ENCODE data around the gene TLR8. TPM values are rescaled to one million over a fixed set of nuclear protein-coding genes. Genes with fewer than 3 reads are reported as not detected.
A peak's percentile ranks its signal among the peaks of the same experiment; 100 is the strongest.

TLR8 gene
- total and polyA plus RNA-seq, 2 donors from 2014 or later = 3.1 TPM; not detected in 1

DNA sequence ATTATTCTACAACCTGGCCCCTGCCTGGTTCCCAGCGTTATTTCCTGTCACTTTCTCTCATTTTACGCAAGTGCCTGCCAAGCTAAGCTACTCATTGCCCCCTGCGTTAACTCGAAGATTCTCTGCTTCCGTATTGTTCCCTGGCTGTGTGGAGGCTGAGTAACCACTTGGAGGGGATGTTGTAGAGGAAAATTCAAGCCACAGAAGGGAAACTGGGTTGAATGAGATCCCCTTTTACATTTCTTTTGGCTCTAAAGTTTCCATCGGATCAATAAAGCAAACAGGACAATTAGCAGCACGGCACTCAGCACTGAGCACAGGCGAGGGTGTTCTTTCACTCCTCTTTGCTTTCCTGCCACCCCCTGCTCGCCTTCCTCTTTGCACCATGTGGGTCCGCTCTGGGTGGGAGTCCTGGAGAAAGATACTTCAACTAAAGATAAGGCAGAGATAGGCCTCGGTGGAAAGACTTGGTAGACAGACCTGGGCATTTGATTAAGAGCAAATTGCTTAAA, 64.3 kb downstream of the TLR8 start:
- peak overlapping the region; percentile 51 to 79 for H3K27ac ChIP-seq (ENCODE audit: low read depth in 2 of 2, low read length in 2 of 2)
- no peaks in the 10 kb centered on the region for H3K36me3 ChIP-seq (ENCODE audit: control insufficient read depth in 2 of 3, insufficient read depth in 3 of 3, low read length in 3 of 3)
- no peaks in the 10 kb centered on the region for H3K4me1 ChIP-seq (ENCODE audit: control insufficient read depth in 2 of 3, insufficient read depth in 2 of 3, low read depth in 1 of 3, low read length in 3 of 3)
- peak in 2 of 5 donors; percentile 28 to 81 for DNase-seq
- FAIRE-seq = no peak
- TF ChIP-seq, protein P1, sequence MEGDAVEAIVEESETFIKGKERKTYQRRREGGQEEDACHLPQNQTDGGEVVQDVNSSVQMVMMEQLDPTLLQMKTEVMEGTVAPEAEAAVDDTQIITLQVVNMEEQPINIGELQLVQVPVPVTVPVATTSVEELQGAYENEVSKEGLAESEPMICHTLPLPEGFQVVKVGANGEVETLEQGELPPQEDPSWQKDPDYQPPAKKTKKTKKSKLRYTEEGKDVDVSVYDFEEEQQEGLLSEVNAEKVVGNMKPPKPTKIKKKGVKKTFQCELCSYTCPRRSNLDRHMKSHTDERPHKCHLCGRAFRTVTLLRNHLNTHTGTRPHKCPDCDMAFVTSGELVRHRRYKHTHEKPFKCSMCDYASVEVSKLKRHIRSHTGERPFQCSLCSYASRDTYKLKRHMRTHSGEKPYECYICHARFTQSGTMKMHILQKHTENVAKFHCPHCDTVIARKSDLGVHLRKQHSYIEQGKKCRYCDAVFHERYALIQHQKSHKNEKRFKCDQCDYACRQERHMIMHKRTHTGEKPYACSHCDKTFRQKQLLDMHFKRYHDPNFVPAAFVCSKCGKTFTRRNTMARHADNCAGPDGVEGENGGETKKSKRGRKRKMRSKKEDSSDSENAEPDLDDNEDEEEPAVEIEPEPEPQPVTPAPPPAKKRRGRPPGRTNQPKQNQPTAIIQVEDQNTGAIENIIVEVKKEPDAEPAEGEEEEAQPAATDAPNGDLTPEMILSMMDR (IDR thresholded peaks at IDR 0.05; ENCODE audit: borderline replicate concordance, extremely low read depth, insufficient read depth) = peak; percentile 55
- no peaks in the 10 kb centered on the region for H3K9me3 ChIP-seq (ENCODE audit: control insufficient read depth in 2 of 3, insufficient read depth in 1 of 3, low read length in 3 of 3)
- H3K27me3 ChIP-seq (ENCODE audit: control insufficient read depth, insufficient read depth, low read length) = no peaks in the 10 kb centered on the region
- intact Hi-C loops (cut with DNase I) = no loop called here
- H3K4me3 ChIP-seq (ENCODE audit: low read length in 3 of 3) = no peak overlapping the region
- H3K9ac ChIP-seq (ENCODE audit: low read length in 3 of 3) = peak overlapping the region in 1 of 3 donors; percentile 61

DNA sequence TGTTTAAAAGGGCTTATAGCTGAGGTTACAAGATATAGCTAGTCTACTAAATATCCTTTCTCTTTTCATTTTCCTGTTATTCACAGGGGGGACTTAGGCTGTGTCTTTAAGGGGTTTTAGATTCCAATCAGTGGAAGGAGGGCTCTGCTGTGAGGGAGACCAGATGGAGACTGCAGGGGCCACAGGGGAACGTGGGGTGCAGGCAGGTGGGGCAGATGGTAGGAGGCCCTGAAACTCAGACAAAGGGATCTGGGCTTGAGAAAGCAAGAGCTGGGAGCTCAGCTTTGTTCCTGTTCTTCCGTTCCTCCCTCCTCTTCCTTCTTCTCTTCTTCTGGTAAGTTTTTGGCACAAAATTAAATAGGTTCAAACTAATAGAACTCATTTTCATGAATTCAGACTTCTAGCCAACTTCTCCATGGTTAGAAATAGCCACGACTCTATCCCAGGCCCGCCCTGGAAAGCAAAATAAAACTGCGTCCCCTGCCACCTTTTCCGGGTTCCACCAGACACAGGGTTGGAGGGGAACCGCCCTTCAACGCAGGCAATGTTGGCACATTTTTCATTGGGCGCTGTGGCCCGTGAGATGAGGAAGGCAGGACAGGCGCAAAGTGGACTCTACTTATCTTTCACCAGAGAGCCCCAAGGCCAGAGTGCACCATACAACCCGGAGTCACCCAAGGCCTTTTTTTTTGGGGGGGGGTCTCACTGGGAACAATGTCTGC, 65.0 kb downstream of the TLR8 start:
- Histone ChIP-seq H3K27me3 (ENCODE audit: control insufficient read depth, insufficient read depth, low read length) (no peaks in the 10 kb centered on the region), H3K9ac (ENCODE audit: low read length in 3 of 3) (peak overlapping the region in 1 of 3 donors; percentile 34), H3K36me3 (ENCODE audit: control insufficient read depth in 2 of 3, insufficient read depth in 3 of 3, low read length in 3 of 3) (no peaks in the 10 kb centered on the region), H3K4me3 (ENCODE audit: low read length in 3 of 3) (no peak overlapping the region), H3K9me3 (ENCODE audit: control insufficient read depth in 2 of 3, insufficient read depth in 1 of 3, low read length in 3 of 3) (no peaks in the 10 kb centered on the region), H3K4me1 (ENCODE audit: control insufficient read depth in 2 of 3, insufficient read depth in 2 of 3, low read depth in 1 of 3, low read length in 3 of 3) (no peaks in the 10 kb centered on the region), H3K27ac (ENCODE audit: low read depth in 2 of 2, low read length in 2 of 2) (peak overlapping the region; percentile 43 to 76)
- no peak for DNase-seq
- TF ChIP-seq, protein P1 (IDR thresholded peaks at IDR 0.05; ENCODE audit: borderline replicate concordance, extremely low read depth, insufficient read depth) = no peak
- intact Hi-C loops (cut with DNase I) = no loop called here
- FAIRE-seq = no peak

GRCh38 chrX:12972243-12972642, 65.8 kb downstream of the TLR8 start:
- Histone ChIP-seq H3K36me3 (ENCODE audit: control insufficient read depth in 2 of 3, insufficient read depth in 3 of 3, low read length in 3 of 3) (no peaks in the 10 kb centered on the region), H3K4me3 (ENCODE audit: low read length in 3 of 3) (no peak overlapping the region), H3K9ac (ENCODE audit: low read length in 3 of 3) (no peak overlapping the region), H3K9me3 (ENCODE audit: control insufficient read depth in 2 of 3, insufficient read depth in 1 of 3, low read length in 3 of 3) (no peaks in the 10 kb centered on the region), H3K27ac (ENCODE audit: low read depth in 2 of 2, low read length in 2 of 2) (peak overlapping the region; percentile 41 to 51), H3K4me1 (ENCODE audit: control insufficient read depth in 2 of 3, insufficient read depth in 2 of 3, low read depth in 1 of 3, low read length in 3 of 3) (no peaks in the 10 kb centered on the region), H3K27me3 (ENCODE audit: control insufficient read depth, insufficient read depth, low read length) (no peaks in the 10 kb centered on the region)
- no peak for FAIRE-seq
- DNase-seq = no peak
- TF ChIP-seq, protein P1 (IDR thresholded peaks at IDR 0.05; ENCODE audit: borderline replicate concordance, extremely low read depth, insufficient read depth) = no peak
- intact Hi-C loops (cut with DNase I) = no loop called here

Other genes starting within 250 kb of the TLR8 start
- 36.1 TPM for gene PRPS2, start 115.2 kb upstream of the TLR8 start, total RNA-seq
- gene PRPS2, start 115.2 kb upstream of the TLR8 start, polyA plus RNA-seq (ENCODE audit: insufficient read depth, low read depth, low replicate concordance) = 38.4 TPM
- 1.7 TPM for gene TLR7, start 39.5 kb upstream of the TLR8 start, total RNA-seq
- gene TLR7, start 39.5 kb upstream of the TLR8 start, polyA plus RNA-seq (ENCODE audit: insufficient read depth, low read depth, low replicate concordance) = 0.52 TPM
- 2,421 TPM for gene TMSB4X, start 68.5 kb downstream of the TLR8 start, total RNA-seq
- gene TMSB4X, start 68.5 kb downstream of the TLR8 start, polyA plus RNA-seq (ENCODE audit: insufficient read depth, low read depth, low replicate concordance) = 3,432 TPM
- not detected for gene FAM9C, start 138.0 kb downstream of the TLR8 start, total RNA-seq
- not detected for gene FAM9C, start 138.0 kb downstream of the TLR8 start, polyA plus RNA-seq (ENCODE audit: insufficient read depth, low read depth, low replicate concordance)